ENCODE measurements around the gene SCG3.

Gene SCG3

DNA sequence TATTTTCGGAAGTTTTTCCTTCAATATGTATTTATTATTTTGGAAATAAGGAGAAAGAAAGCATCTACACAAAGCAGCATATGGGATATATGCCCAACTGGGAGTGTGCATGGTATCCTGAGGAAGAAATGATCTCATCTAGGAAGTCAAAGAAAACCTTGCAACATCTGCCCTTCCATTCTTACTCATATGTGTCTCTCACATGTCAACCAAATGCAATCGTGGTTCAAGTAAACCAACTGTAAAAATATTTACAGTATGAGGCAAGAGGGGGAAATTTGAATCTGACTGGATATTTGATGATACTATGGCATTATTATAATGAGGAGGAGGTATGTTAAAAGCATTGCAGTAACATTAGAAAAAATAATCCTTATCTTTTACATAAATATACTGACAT lies 3.2 kb upstream of the SCG3 start:
- TF ChIP-seq Cebpa-rat (IDR thresholded peaks at IDR 0.05), result no peak

DNA sequence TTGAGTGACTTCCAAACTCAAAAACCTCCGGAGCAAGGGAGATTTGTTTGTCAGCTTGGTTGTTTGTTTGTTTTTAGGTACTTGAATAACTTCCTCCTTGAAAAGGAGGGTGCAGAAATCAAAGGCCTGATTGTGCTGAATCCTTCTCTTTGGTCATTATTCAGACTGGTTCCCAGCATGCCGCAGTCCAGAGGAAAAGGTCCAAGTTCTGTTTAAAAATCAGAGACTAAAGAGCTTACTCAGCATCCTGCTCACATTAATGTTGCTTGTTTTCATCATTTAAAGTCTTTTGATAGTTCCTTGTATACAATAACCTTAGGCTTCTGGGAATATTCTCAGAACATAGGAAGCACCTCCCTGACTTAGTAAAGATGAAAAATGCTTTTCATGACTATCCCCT lies 982 bp upstream of the SCG3 start:
- Histone ChIP-seq H3K36me3 (no peaks in the 10 kb centered on the region), H3K4me1 (no peaks in the 10 kb centered on the region), H4K20me1 (no peaks in the 10 kb centered on the region), H3K9me3 (no peaks in the 10 kb centered on the region), H3K27me3 (no peaks in the 10 kb centered on the region), H3K4me3 (no peak overlapping the region), H3K9ac (no peak overlapping the region), H3K27ac (no peak overlapping the region), H3K4me2 (no peak overlapping the region)
- no peak for TF ChIP-seq Cebpa-rat (IDR thresholded peaks at IDR 0.05)

More for the DNA sequence above, 3.2 kb upstream of the SCG3 start:
- no peaks in the 10 kb centered on the region for H4K20me1 ChIP-seq
- H3K27me3 ChIP-seq, result no peaks in the 10 kb centered on the region
- H3K4me2 ChIP-seq, result no peak overlapping the region
- no peak overlapping the region for H3K9ac ChIP-seq
- H3K27ac ChIP-seq, result no peak overlapping the region
- no peak overlapping the region for H3K4me3 ChIP-seq
- no peaks in the 10 kb centered on the region for H3K9me3 ChIP-seq
- no peaks in the 10 kb centered on the region for H3K4me1 ChIP-seq
- H3K36me3 ChIP-seq, result no peaks in the 10 kb centered on the region

- no peaks in the 10 kb centered on the region for H3K36me3 ChIP-seq
- no peak for TF ChIP-seq Cebpa-rat (IDR thresholded peaks at IDR 0.05)
- H3K9ac ChIP-seq, result no peak overlapping the region
- no peak overlapping the region for H3K4me3 ChIP-seq
- no peaks in the 10 kb centered on the region for H3K9me3 ChIP-seq
- no peaks in the 10 kb centered on the region for H3K4me1 ChIP-seq
- H3K27me3 ChIP-seq, result no peaks in the 10 kb centered on the region
- no peak overlapping the region for H3K4me2 ChIP-seq
- H3K27ac ChIP-seq, result no peak overlapping the region
- no peaks in the 10 kb centered on the region for H4K20me1 ChIP-seq
These were observed 6.3 kb downstream of the SCG3 start for GRCh38 chr15:51687565-51687964.

DNA sequence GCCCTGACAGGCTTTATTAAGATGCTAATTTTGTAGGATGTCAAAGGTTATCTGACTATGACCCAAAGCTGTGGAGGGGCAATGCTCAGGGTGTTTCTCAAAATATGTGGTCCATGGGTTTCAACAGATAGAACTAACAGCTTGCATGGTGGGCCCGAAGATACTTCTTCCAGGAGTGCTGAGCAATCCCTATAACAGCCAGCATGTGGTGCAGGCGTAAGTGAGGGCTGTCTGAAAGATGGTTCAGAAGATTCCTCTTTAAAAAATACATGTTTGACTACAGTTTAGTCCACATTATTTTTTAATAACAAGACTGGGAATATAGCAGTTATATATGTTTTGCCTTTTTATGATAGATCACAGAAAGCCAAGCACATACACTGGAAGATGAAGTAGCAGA lies 7.6 kb downstream of the SCG3 start:
- Histone ChIP-seq H3K4me3 (no peak overlapping the region), H3K36me3 (no peaks in the 10 kb centered on the region), H4K20me1 (no peaks in the 10 kb centered on the region), H3K27me3 (no peaks in the 10 kb centered on the region), H3K4me1 (no peaks in the 10 kb centered on the region), H3K9me3 (no peaks in the 10 kb centered on the region), H3K4me2 (no peak overlapping the region), H3K27ac (no peak overlapping the region), H3K9ac (no peak overlapping the region)
- no peak for TF ChIP-seq Cebpa-rat (IDR thresholded peaks at IDR 0.05)

DNA sequence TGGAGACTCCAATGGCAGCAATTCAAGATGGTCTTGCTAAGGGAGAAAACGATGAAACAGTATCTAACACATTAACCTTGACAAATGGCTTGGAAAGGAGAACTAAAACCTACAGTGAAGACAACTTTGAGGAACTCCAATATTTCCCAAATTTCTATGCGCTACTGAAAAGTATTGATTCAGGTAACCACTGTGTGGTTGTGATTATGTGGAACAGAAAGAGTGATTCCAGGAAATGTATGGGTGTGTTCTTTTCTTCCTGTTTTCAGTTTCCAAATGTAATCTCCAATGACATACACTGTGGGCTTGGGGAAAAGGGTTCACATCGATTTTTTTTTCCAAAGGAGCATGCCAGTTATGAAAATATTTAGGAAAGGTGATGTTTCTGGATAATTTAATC lies 10.9 kb downstream of the SCG3 start:
- Histone ChIP-seq H3K4me3 (no peak overlapping the region), H3K9ac (no peak overlapping the region), H3K9me3 (no peaks in the 10 kb centered on the region), H3K27ac (no peak overlapping the region), H3K4me1 (no peaks in the 10 kb centered on the region), H3K4me2 (no peak overlapping the region), H3K36me3 (no peaks in the 10 kb centered on the region), H4K20me1 (no peaks in the 10 kb centered on the region), H3K27me3 (no peaks in the 10 kb centered on the region)
- TF ChIP-seq Cebpa-rat (IDR thresholded peaks at IDR 0.05), result no peak

GRCh38 chr15:51696566-51696965 lies 15.3 kb downstream of the SCG3 start:
- TF ChIP-seq Cebpa-rat (IDR thresholded peaks at IDR 0.05), result no peak
- no peaks in the 10 kb centered on the region for H3K27me3 ChIP-seq

DNA sequence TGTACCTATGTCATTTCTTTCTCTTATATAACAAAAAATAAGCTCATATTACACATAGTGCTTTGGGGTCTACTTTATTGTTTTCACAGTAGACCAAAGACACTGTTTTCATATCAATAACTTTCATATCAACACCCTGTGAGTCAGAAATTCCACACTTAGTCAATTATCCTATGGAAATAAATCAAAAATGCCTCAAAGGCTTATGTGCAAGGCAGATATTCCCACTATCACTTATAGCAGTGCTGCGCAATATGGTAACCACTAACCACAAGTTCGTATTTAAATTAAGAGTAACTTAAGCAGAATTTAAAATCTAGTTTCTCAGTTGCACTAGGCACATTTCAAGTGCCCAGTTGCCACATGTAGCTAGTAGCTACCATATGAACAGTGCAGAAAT lies 15.9 kb downstream of the SCG3 start:
- H3K4me3 ChIP-seq, result no peak overlapping the region
- no peaks in the 10 kb centered on the region for H3K9me3 ChIP-seq
- H3K4me1 ChIP-seq, result no peaks in the 10 kb centered on the region
- H4K20me1 ChIP-seq, result no peaks in the 10 kb centered on the region
- no peak overlapping the region for H3K9ac ChIP-seq
- H3K27me3 ChIP-seq, result no peaks in the 10 kb centered on the region
- TF ChIP-seq Cebpa-rat (IDR thresholded peaks at IDR 0.05), result no peak
- no peak overlapping the region for H3K27ac ChIP-seq
- H3K4me2 ChIP-seq, result no peak overlapping the region
- no peaks in the 10 kb centered on the region for H3K36me3 ChIP-seq

More at GRCh38 chr15:51696566-51696965, 15.3 kb downstream of the SCG3 start:
- Histone ChIP-seq H3K9ac (no peak overlapping the region), H3K4me3 (no peak overlapping the region), H3K4me1 (no peaks in the 10 kb centered on the region), H3K36me3 (no peaks in the 10 kb centered on the region), H3K4me2 (no peak overlapping the region), H3K9me3 (no peaks in the 10 kb centered on the region), H3K27ac (no peak overlapping the region), H4K20me1 (no peaks in the 10 kb centered on the region)

DNA sequence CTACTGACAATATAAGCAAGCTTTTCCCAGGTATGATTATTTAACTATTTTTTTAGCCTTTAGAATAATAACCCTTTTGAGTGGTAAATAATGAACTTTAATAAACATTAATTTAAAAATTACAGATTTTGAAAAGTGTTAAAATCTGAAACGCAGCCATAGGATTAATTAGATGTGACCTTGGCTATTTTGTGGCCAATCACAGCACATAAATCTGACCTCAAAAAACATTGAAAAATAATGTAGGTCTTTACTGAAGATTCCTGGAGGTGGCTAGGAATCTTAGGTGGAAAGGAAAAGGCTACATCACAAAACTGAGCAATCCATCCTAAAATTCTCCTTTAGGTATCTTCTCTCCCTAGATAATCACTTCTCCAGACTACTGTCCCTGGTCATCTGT lies 18.1 kb downstream of the SCG3 start:
- Histone ChIP-seq H3K4me2 (no peak overlapping the region), H3K4me3 (no peak overlapping the region), H3K9ac (no peak overlapping the region), H4K20me1 (no peaks in the 10 kb centered on the region), H3K36me3 (no peaks in the 10 kb centered on the region), H3K9me3 (no peaks in the 10 kb centered on the region), H3K4me1 (no peaks in the 10 kb centered on the region), H3K27me3 (no peaks in the 10 kb centered on the region), H3K27ac (no peak overlapping the region)
- TF ChIP-seq Cebpa-rat (IDR thresholded peaks at IDR 0.05), result no peak

DNA sequence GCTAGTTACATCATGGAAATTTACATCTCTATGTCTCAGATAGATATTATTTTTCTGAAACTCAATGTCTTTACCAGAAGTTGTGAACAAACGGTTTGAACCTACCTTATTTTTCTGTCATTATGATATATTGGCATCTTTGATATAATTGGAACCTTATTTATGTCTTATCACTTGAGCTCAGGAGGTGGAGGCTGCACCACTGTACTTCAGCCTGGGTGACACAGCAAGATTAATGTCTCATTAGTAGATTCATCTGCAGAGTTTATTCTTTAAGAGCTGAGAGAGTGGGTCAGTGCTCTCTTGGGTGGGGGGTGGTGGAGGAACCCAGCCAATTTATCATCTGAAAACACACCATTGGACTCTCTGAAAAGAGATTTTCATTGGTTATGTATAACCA lies 21.4 kb downstream of the SCG3 start:
- Histone ChIP-seq H3K27me3 (no peaks in the 10 kb centered on the region), H4K20me1 (no peaks in the 10 kb centered on the region), H3K4me2 (no peak overlapping the region), H3K4me1 (no peaks in the 10 kb centered on the region), H3K27ac (no peak overlapping the region), H3K36me3 (no peaks in the 10 kb centered on the region), H3K4me3 (no peak overlapping the region), H3K9me3 (no peaks in the 10 kb centered on the region), H3K9ac (no peak overlapping the region)
- no peak for TF ChIP-seq Cebpa-rat (IDR thresholded peaks at IDR 0.05)

DNA sequence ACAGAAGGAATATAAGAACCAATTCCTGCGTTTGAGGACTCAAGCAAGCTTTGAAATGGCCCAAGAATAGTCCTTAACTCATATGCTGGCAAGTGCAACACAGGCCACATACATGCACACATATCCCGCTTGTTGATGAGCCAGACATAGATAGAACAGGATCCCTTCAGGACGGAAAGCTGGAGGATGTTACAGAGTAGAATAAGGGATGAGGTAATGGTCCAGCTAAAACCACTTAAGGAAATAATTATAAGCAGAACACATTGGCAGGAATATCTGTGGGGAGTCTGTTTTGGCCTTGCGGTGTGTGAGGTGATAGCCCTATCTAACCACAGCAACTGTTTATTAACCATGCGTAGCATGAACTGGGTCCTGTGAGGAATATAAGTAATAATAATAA lies 25.0 kb downstream of the SCG3 start:
- Histone ChIP-seq H3K4me1 (no peaks in the 10 kb centered on the region), H3K36me3 (no peaks in the 10 kb centered on the region), H4K20me1 (no peaks in the 10 kb centered on the region), H3K27me3 (no peaks in the 10 kb centered on the region), H3K4me2 (no peak overlapping the region), H3K4me3 (no peak overlapping the region), H3K27ac (no peak overlapping the region), H3K9ac (no peak overlapping the region), H3K9me3 (no peaks in the 10 kb centered on the region)
- no peak for TF ChIP-seq Cebpa-rat (IDR thresholded peaks at IDR 0.05)

DNA sequence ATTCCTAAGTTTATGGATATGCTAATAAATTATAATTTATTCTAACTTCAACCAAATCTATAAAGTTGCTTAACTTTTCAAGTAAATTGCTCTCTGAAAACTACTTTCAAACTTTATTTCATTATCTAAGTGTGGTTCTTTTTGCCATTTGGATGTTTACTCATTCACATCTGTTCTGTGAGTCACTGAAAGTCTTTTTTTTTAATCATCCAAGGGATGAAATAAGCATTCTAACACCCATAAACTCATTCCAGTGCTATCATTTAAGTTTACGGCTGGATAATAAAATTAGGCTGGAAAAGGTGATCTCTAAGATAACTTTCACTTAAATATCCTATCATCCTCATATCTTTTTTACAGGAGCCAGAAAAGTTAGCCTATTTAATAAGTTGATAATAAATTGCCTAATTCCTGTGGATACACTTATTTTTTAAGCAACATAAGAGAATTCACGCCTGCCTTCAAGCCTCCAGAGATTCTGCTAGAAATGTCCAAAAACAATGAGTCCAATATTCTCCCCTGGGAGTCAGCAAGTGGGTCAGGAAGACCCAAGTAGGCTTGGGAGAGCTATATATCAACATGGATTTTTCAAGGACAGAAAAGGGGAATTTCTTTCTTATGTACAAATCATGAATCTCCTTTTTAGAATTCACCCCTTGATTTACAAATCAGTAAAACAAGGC lies 25.8 kb downstream of the SCG3 start:
- H3K36me3 ChIP-seq, result no peaks in the 10 kb centered on the region
- no peak for TF ChIP-seq Cebpa-rat (IDR thresholded peaks at IDR 0.05)
- H3K4me2 ChIP-seq, result no peak overlapping the region
- no peaks in the 10 kb centered on the region for H3K9me3 ChIP-seq
- H3K27me3 ChIP-seq, result no peaks in the 10 kb centered on the region
- H3K9ac ChIP-seq, result no peak overlapping the region
- no peaks in the 10 kb centered on the region for H3K4me1 ChIP-seq
- no peaks in the 10 kb centered on the region for H4K20me1 ChIP-seq
- no peak overlapping the region for H3K4me3 ChIP-seq
- no peak overlapping the region for H3K27ac ChIP-seq

All from BLaER1 (cell line).